Gastrocnemius medialis (tissue), 4 donors: ENCODE measurements around the gene KANSL1L. TPM values are rescaled to one million over a fixed set of nuclear protein-coding genes. Genes with fewer than 3 reads are reported as not detected.

ENCODE experiments used
- ATAC-seq, 2 donors: fragments of 150-250 bp; one replicate each; pipeline ENCODE4 v1.9.1; 2016
- DNase-seq, 2 donors: peaks; one replicate each; pipeline ENCODE4 v3.0.0-alpha.2; 2019
- H3K27ac ChIP-seq, 4 donors: fragments of 200-600 bp; sonication (generic); 1 replicate in 1 of 4; 2 replicates in 3 of 4; pipeline ENCODE4 v1.5.1; 2016 to 2018; ENCODE audit warnings: mild to moderate bottlenecking in 2 of 4, moderate library complexity in 1 of 4
- H3K27me3 ChIP-seq, 3 donors: fragments of 200-600 bp; sonication (generic) in 2 of 3; 1 replicate in 1 of 3; 2 replicates in 2 of 3; pipeline versions ENCODE4 v1.5.1 to v1.6.0; 2016 to 2019; ENCODE audit warnings: mild to moderate bottlenecking in 1 of 3, moderate library complexity in 1 of 3
- H3K36me3 ChIP-seq, 2 donors: fragments of 200-600 bp; sonication (generic) in 1 of 2; one replicate each; pipeline ENCODE4 v1.5.1; 2017 to 2018
- H3K4me1 ChIP-seq, 2 donors: fragments of 200-600 bp; sonication (generic) in 1 of 2; one replicate each; pipeline ENCODE4 v1.5.1; 2016 to 2017; ENCODE audit warnings: mild to moderate bottlenecking in 2 of 2
- H3K4me3 ChIP-seq, 4 donors: fragments of 200-600 bp; sonication (generic) in 3 of 4; 1 replicate in 1 of 4; 2 replicates in 3 of 4; pipeline ENCODE4 v1.5.1; 2016 to 2019; ENCODE audit warnings: mild to moderate bottlenecking in 2 of 4
- H3K9me3 ChIP-seq, 3 donors: fragments of 200-600 bp; sonication (generic) in 2 of 3; 1 replicate in 1 of 3; 2 replicates in 2 of 3; pipeline ENCODE4 v1.5.1; 2016 to 2019
- POLR2A ChIP-seq, 2 donors: fragments of 450-650 bp; IDR thresholded peaks; one replicate each; pipeline ENCODE4 v1.6.1; 2017; ENCODE audit warnings: antibody characterized with exemption in 2 of 2, mild to moderate bottlenecking in 2 of 2, moderate library complexity in 2 of 2
- in situ Hi-C, 4 donors: fragments of 200-750 bp; cut with MboI; loops; one replicate each; pipeline versions ENCODE4 v1.15.0 to v1.8.0; 2017; ENCODE audit warnings: low sequenced_read_pairs in 4 of 4
- intact Hi-C: fragments of 100-400 bp; cut with DNase I; formaldehyde crosslinking; loops from one replicate; pipeline ENCODE4 v1.15.1; 2023; ENCODE audit warnings: low total_unique reads
- total RNA-seq, 4 donors: library from RNA; depleted of rRNA; stranded (reverse); fragments of >200 nt; gene quantifications; one replicate each; pipeline versions ENCODE4 v1.1.0 to v1.2.3, GENCODE V29; 2016
- TF ChIP-seq, protein P1 (sequence below), 5 experiments: fragments of 450-650 bp in 3 of 5; fragments of 200-600 bp in 2 of 5; sonication (generic) in 2 of 5; IDR thresholded peaks in 4 of 5; conservative IDR thresholded peaks in 1 of 5; 1 replicate in 4 of 5; 2 replicates in 1 of 5; pipeline ENCODE4 v1.5.1; 2016 to 2019; ENCODE audit warnings: antibody characterized with exemption in 5 of 5, mild to moderate bottlenecking in 3 of 5, moderate library complexity in 3 of 5

The KANSL1L gene
- total RNA-seq, 4 donors from 2014 or later = 19.4 to 21.9 (median 20.4) TPM

DNA sequence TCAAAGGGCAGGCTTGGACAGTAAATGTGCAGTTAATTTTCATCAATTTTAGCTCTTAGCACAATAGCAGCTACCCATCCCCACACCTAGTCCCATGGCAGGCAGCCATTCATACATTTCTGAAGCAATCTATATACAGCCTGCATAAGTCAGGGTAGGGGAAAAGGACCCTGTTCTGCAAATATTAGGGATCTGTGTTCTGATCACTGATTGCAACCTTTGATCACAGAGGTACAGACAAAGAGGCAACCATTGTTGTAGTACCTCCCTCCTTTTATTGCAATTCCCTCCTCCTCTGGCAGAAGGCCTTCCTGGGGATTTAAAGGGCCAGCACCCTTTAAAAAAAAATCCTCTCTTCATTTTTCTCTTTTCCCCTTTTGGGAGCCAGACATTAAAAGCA lies 58.3 kb downstream of the KANSL1L start:
- TF ChIP-seq POLR2A (IDR thresholded peaks at IDR 0.05) = no peak
- TF ChIP-seq, protein P1, sequence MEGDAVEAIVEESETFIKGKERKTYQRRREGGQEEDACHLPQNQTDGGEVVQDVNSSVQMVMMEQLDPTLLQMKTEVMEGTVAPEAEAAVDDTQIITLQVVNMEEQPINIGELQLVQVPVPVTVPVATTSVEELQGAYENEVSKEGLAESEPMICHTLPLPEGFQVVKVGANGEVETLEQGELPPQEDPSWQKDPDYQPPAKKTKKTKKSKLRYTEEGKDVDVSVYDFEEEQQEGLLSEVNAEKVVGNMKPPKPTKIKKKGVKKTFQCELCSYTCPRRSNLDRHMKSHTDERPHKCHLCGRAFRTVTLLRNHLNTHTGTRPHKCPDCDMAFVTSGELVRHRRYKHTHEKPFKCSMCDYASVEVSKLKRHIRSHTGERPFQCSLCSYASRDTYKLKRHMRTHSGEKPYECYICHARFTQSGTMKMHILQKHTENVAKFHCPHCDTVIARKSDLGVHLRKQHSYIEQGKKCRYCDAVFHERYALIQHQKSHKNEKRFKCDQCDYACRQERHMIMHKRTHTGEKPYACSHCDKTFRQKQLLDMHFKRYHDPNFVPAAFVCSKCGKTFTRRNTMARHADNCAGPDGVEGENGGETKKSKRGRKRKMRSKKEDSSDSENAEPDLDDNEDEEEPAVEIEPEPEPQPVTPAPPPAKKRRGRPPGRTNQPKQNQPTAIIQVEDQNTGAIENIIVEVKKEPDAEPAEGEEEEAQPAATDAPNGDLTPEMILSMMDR (IDR thresholded peaks at IDR 0.05 in 4 of 5, conservative IDR thresholded peaks at IDR 0.05 in 1 of 5) = no peak
- ATAC-seq (no peak), DNase-seq (no peak)
- H3K36me3 ChIP-seq = no peaks in the 10 kb centered on the region
- no peaks in the 10 kb centered on the region for H3K4me1 ChIP-seq
- no peak overlapping the region for H3K27ac ChIP-seq
- no peaks in the 10 kb centered on the region for H3K27me3 ChIP-seq
- intact Hi-C loops = no loop called here
- H3K4me3 ChIP-seq = no peak overlapping the region
- in situ Hi-C loops = no loop called here
- peaks cover 0 to 8% (median 0%) of the 10 kb centered on the region in 3 donors for H3K9me3 ChIP-seq

- H3K27me3 ChIP-seq = no peaks in the 10 kb centered on the region
- no peak overlapping the region for H3K4me3 ChIP-seq
- H3K27ac ChIP-seq = no peak overlapping the region
- ATAC-seq (no peak), DNase-seq (no peak)
- H3K4me1 ChIP-seq = no peaks in the 10 kb centered on the region
- H3K36me3 ChIP-seq = peaks cover 4 to 9% of the 10 kb centered on the region in 2 donors
- no peak for TF ChIP-seq POLR2A (IDR thresholded peaks at IDR 0.05)
- TF ChIP-seq, protein P1 (IDR thresholded peaks at IDR 0.05 in 4 of 5, conservative IDR thresholded peaks at IDR 0.05 in 1 of 5) = no peak
- intact Hi-C loops (no loop called here), in situ Hi-C loops (no loop called here)
- H3K9me3 ChIP-seq = no peaks in the 10 kb centered on the region
Measured at GRCh38 chr2:210099940-210100339, 71.3 kb downstream of the KANSL1L start.

- in situ Hi-C loops (no loop called here), intact Hi-C loops (no loop called here)
- no peak for DNase-seq
- TF ChIP-seq, protein P1 (IDR thresholded peaks at IDR 0.05 in 4 of 5, conservative IDR thresholded peaks at IDR 0.05 in 1 of 5) = no peak
- no peak for TF ChIP-seq POLR2A (IDR thresholded peaks at IDR 0.05)
- no peaks in the 10 kb centered on the region for H3K9me3 ChIP-seq
- H3K27ac ChIP-seq = no peak overlapping the region
- H3K36me3 ChIP-seq = peaks cover 0 to 4% of the 10 kb centered on the region in 2 donors
- no peak for ATAC-seq
- H3K4me3 ChIP-seq = no peak overlapping the region
- no peaks in the 10 kb centered on the region for H3K4me1 ChIP-seq
- H3K27me3 ChIP-seq = no peaks in the 10 kb centered on the region
Measured at GRCh38 chr2:210094787-210095186, 76.4 kb downstream of the KANSL1L start.

- Histone ChIP-seq H3K4me1 (no peaks in the 10 kb centered on the region), H3K27ac (no peak overlapping the region), H3K4me3 (no peak overlapping the region), H3K27me3 (no peaks in the 10 kb centered on the region), H3K9me3 (no peaks in the 10 kb centered on the region), H3K36me3 (peaks cover 0 to 4% of the 10 kb centered on the region in 2 donors)
- TF ChIP-seq POLR2A (IDR thresholded peaks at IDR 0.05) = no peak
- TF ChIP-seq, protein P1 (IDR thresholded peaks at IDR 0.05 in 4 of 5, conservative IDR thresholded peaks at IDR 0.05 in 1 of 5) = no peak
- ATAC-seq (no peak), DNase-seq (no peak)
- intact Hi-C loops (no loop called here), in situ Hi-C loops (no loop called here)
Measured at GRCh38 chr2:210092791-210093190, 78.4 kb downstream of the KANSL1L start.

DNA sequence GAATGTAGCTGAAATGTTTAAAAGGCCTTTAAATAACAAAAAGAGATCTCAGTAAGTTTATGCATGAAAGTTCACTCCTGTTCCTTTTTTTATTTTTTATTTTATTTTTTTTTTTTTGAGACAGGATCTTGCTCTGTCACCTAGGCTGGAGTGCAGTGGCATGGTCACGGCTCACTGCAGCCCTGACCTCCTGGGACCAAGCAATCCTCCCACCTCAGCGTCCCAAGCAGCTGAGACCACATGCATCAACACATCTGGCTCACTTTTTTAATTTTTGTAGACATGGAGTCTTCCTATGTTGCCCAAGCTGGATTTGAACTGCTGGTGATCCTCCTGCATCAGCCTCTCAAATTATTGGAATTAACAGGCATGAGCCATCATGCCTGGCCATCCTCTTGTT lies 84.3 kb downstream of the KANSL1L start:
- no peak for DNase-seq
- intact Hi-C loops = no loop called here
- H3K4me1 ChIP-seq = no peaks in the 10 kb centered on the region
- ATAC-seq = no peak
- H3K4me3 ChIP-seq = no peak overlapping the region
- H3K27ac ChIP-seq = no peak overlapping the region
- no peaks in the 10 kb centered on the region for H3K9me3 ChIP-seq
- in situ Hi-C loops = no loop called here
- no peak for TF ChIP-seq POLR2A (IDR thresholded peaks at IDR 0.05)
- TF ChIP-seq, protein P1 (IDR thresholded peaks at IDR 0.05 in 4 of 5, conservative IDR thresholded peaks at IDR 0.05 in 1 of 5) = no peak
- no peaks in the 10 kb centered on the region for H3K27me3 ChIP-seq
- H3K36me3 ChIP-seq = no peaks in the 10 kb centered on the region
